Panc1 (cell line): ENCODE data around the gene KIAA1217. TPM values are rescaled to one million over a fixed set of nuclear protein-coding genes. Genes with fewer than 3 reads are reported as not detected.

ENCODE experiments used
- ATAC-seq: fragments of 200-7000 bp; cut with Tn5 transposase; 2 replicates; pipeline ENCODE4 v1.9.1; 2020; ENCODE audit warnings: mild to moderate bottlenecking, moderate library complexity
- BruUV-seq: library from RNA; stranded (reverse); fragments of 400-500 nt; replicated peaks from 2 replicates; lab custom pipeline; 2021; lab: Mats Ljungman, UMichigan
- CTCF ChIA-PET: fragments of 300-600 bp; sonication (Branson Sonifier 250); formaldehyde crosslinking; loops from one replicate; lab custom pipeline; 2022; ENCODE audit warnings: antibody characterized with exemption; lab: Charles Lee
- POLR2A ChIA-PET: fragments of 300-600 bp; sonication (Branson Sonifier 250); formaldehyde crosslinking; loops from one replicate; lab custom pipeline; 2022; ENCODE audit warnings: antibody characterized with exemption; lab: Charles Lee
- DNase-seq: peaks from one replicate; pipeline ENCODE4 v3.0.0-alpha.2; 2010; ENCODE audit warnings: low read depth, low spot score
- H3K27ac ChIP-seq: 2 replicates; pipeline ENCODE4 v1.5.1; 2011; ENCODE audit warnings: mild to moderate bottlenecking, low read length, inconsistent platforms
- H3K27me3 ChIP-seq: fragments of 200-500 bp; sonication (Bioruptor generic); 2 replicates; pipeline ENCODE4 v1.6.0; 2014; ENCODE audit warnings: low read length, inconsistent platforms; ENCODE audit not compliant: control insufficient read depth, insufficient read depth
- H3K36me3 ChIP-seq: fragments of 200-500 bp; sonication (Bioruptor generic); 2 replicates; pipeline ENCODE4 v1.5.1; 2014; ENCODE audit warnings: inconsistent platforms, mild to moderate bottlenecking, low read length, moderate library complexity; ENCODE audit not compliant: control insufficient read depth, insufficient read depth
- H3K4me1 ChIP-seq: 2 replicates; pipeline ENCODE4 v1.5.1; 2011; ENCODE audit warnings: inconsistent platforms, mild to moderate bottlenecking, low read length, moderate library complexity; ENCODE audit not compliant: control insufficient read depth, insufficient read depth
- H3K4me3 ChIP-seq, 2 experiments: 2 replicates each; pipeline ENCODE4 v1.5.1; 2011 to 2012; ENCODE audit warnings: low read depth in 2 of 2, low read length in 2 of 2, mild to moderate bottlenecking in 2 of 2, inconsistent platforms in 1 of 2, moderate library complexity in 1 of 2
- H3K9me3 ChIP-seq: fragments of 200-500 bp; sonication (Bioruptor generic); 2 replicates; pipeline ENCODE4 v1.5.1; 2014; ENCODE audit warnings: low read depth, mild to moderate bottlenecking, inconsistent platforms, low read length, moderate library complexity; ENCODE audit not compliant: control insufficient read depth, insufficient read depth
- POLR2AphosphoS5 ChIP-seq: IDR thresholded peaks from 2 replicates; pipeline ENCODE4 v1.6.1; 2012; ENCODE audit warnings: mild to moderate bottlenecking, low read depth, low read length, moderate library complexity
- REST ChIP-seq, 2 experiments: IDR thresholded peaks; 2 replicates each; pipeline ENCODE4 v1.6.1; 2011 to 2012; ENCODE audit warnings: low read depth in 2 of 2, control low read depth in 1 of 2, low read length in 1 of 2, mild to moderate bottlenecking in 1 of 2, moderate library complexity in 1 of 2; ENCODE audit not compliant: insufficient read depth in 1 of 2
- SIN3A ChIP-seq: IDR thresholded peaks from 2 replicates; pipeline ENCODE4 v1.6.1; 2012; ENCODE audit warnings: low read depth, mild to moderate bottlenecking, low read length, moderate library complexity, borderline replicate concordance; ENCODE audit not compliant: insufficient read depth
- TCF7L2 ChIP-seq: IDR thresholded peaks from 2 replicates; pipeline ENCODE4 v1.6.1; 2011; ENCODE audit warnings: mild to moderate bottlenecking, low read depth, low read length, inconsistent platforms
- in situ Hi-C: cut with HindIII; loops from 2 replicates; pipeline ENCODE4 v1.10.0; 2016; ENCODE audit warnings: low sequenced_read_pairs, low pct_unique_long_range_greater_than_20kb
- intact Hi-C: fragments of 100-400 bp; cut with micrococcal nuclease; formaldehyde crosslinking; loops from one replicate; pipeline ENCODE4 v1.10.0; 2022; ENCODE audit not compliant: unreplicated experiment
- total RNA-seq: library from RNA; stranded (reverse); gene quantifications from one replicate; pipeline ENCODE4 v1.2.1, GENCODE V29; 2021; ENCODE audit not compliant: unreplicated experiment
- TF ChIP-seq, protein P1 (sequence below): fragments of 450-650 bp; IDR thresholded peaks from 2 replicates; pipeline ENCODE4 v1.5.1; 2017; ENCODE audit warnings: mild to moderate bottlenecking

The KIAA1217 gene
- total RNA-seq, 1 experiment from 2014 or later: 11.6 TPM

- H3K36me3 ChIP-seq: no peaks in the 10 kb centered on the region
- no peaks in the 10 kb centered on the region for H3K27me3 ChIP-seq
- H3K4me3 ChIP-seq: no peak overlapping the region
- TF ChIP-seq, protein P1, sequence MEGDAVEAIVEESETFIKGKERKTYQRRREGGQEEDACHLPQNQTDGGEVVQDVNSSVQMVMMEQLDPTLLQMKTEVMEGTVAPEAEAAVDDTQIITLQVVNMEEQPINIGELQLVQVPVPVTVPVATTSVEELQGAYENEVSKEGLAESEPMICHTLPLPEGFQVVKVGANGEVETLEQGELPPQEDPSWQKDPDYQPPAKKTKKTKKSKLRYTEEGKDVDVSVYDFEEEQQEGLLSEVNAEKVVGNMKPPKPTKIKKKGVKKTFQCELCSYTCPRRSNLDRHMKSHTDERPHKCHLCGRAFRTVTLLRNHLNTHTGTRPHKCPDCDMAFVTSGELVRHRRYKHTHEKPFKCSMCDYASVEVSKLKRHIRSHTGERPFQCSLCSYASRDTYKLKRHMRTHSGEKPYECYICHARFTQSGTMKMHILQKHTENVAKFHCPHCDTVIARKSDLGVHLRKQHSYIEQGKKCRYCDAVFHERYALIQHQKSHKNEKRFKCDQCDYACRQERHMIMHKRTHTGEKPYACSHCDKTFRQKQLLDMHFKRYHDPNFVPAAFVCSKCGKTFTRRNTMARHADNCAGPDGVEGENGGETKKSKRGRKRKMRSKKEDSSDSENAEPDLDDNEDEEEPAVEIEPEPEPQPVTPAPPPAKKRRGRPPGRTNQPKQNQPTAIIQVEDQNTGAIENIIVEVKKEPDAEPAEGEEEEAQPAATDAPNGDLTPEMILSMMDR: no peak
- TF ChIP-seq TCF7L2 (no peak), REST (IDR thresholded peaks at IDR 0.05; ENCODE audit: insufficient read depth in 1 of 2, low read depth in 2 of 2, low read length in 1 of 2) (no peak), SIN3A (no peak), POLR2AphosphoS5 (no peak)
- no peaks in the 10 kb centered on the region; the same call in 1 of the 2 replicates for H3K4me1 ChIP-seq
- intact Hi-C loops (loop anchor here (10.0 kb wide), 2 partner anchors 297 to 507 kb away; partner anchors contain the start of gene KIAA1217), in situ Hi-C loops (no loop called here)
- no TSS peak for BruUV-seq
- no peak for ATAC-seq
- H3K27ac ChIP-seq: no peak overlapping the region
- no peak for DNase-seq
- no peaks in the 10 kb centered on the region for H3K9me3 ChIP-seq
- ChIA-PET POLR2A (interaction anchor here (0.6 kb wide), 1 partner anchor 13 kb away, joined by 9 read pairs; no protein-coding TSS in a partner anchor), CTCF (interaction anchor here (0.7 kb wide), 1 partner anchor 1704 kb away, joined by 4 read pairs; no protein-coding TSS in a partner anchor)
Observed at GRCh38 chr10:24502006-24502405, 293.1 kb downstream of the KIAA1217 start.

DNA sequence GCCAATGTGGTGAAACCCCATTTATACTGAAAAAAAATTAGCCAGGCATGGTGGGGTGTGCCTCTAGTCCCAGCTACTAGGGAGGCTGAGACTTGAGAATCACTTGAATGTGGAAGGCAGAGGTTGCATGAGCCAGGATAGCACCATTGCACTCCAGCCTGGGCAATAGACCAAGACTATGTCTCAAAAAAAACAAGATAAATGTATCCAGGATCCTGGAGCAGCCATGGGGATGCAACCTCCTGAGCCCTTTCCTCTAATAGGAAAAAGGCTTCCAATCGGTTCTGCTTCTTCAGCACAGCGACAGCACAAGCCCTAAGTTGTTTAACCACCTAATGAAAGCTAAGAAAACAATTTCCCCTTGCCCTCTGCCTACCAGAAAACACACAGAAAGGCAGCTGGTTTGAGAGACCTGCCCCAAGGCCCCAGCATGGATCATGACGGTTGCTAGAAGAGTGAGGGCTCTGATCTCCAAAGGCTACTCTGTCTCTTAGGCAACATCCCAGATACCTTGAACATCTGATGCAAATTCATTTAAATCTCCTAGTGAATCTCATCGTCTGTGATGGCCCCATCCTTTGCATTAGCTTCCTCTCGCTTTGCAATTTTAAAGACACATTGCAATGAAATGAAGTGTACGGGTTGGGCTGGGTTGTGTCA, 294.0 kb downstream of the KIAA1217 start:
- no peak for ATAC-seq
- no peaks in the 10 kb centered on the region for H3K27me3 ChIP-seq
- H3K4me1 ChIP-seq: no peaks in the 10 kb centered on the region; the same call in 1 of the 2 replicates
- no TSS peak for BruUV-seq
- TF ChIP-seq POLR2AphosphoS5 (no peak), REST (IDR thresholded peaks at IDR 0.05; ENCODE audit: insufficient read depth in 1 of 2, low read depth in 2 of 2, low read length in 1 of 2) (no peak), TCF7L2 (no peak), SIN3A (no peak)
- TF ChIP-seq, protein P1: no peak
- no peak overlapping the region for H3K4me3 ChIP-seq
- CTCF ChIA-PET: interaction anchor here (0.6 kb wide), 1 partner anchor 161 kb away, joined by 4 read pairs; no protein-coding TSS in a partner anchor
- POLR2A ChIA-PET: interaction anchor here (0.6 kb wide), 1 partner anchor 35 kb away, joined by 3 read pairs; no protein-coding TSS in a partner anchor
- in situ Hi-C loops (no loop called here), intact Hi-C loops (loop anchor here (10.0 kb wide), 2 partner anchors 298 to 508 kb away; partner anchors contain the start of gene KIAA1217)
- no peak overlapping the region for H3K27ac ChIP-seq
- H3K36me3 ChIP-seq: no peaks in the 10 kb centered on the region
- DNase-seq: no peak
- H3K9me3 ChIP-seq: no peaks in the 10 kb centered on the region
